ENCODE measurements around the gene CST2. TPM values are rescaled to one million over a fixed set of nuclear protein-coding genes. Genes with fewer than 3 reads are reported as not detected.
"Not testable (repeated sequence)": the region's sequence is repeated elsewhere in the genome, so short reads cannot be mapped to it uniquely, and the experiment has no call there.

Gene CST2
- total RNA-seq, 1 experiment from 2014 or later: not detected

- H2BK15ac ChIP-seq (ENCODE audit: low read depth, low read length); H3K4ac ChIP-seq (ENCODE audit: low read depth, low read length); H4K91ac ChIP-seq (ENCODE audit: insufficient read length, low read depth, low read length); H3K14ac ChIP-seq (ENCODE audit: insufficient read depth, low read length); H3K79me2 ChIP-seq (ENCODE audit: insufficient read depth, low read length); H3K56ac ChIP-seq (ENCODE audit: insufficient read length, low read depth, low read length); H3K36me3 Mint-ChIP-seq (ENCODE audit: insufficient read depth in 1 of 3, low read depth in 3 of 3); H2BK5ac ChIP-seq (ENCODE audit: insufficient read length, low read length); H3K27me3 Mint-ChIP-seq (ENCODE audit: low read depth); H4K8ac ChIP-seq (replicated peaks; ENCODE audit: insufficient read length, low read depth, low read length); H2BK20ac ChIP-seq (ENCODE audit: low read depth, low read length, poor library complexity, severe bottlenecking); H2AFZ ChIP-seq (ENCODE audit: low read length); H2BK12ac ChIP-seq (ENCODE audit: insufficient read length, low read depth, low read length); H4K5ac ChIP-seq (ENCODE audit: insufficient read length, low read depth, low read length); H3K9me3 Mint-ChIP-seq; H3K23ac ChIP-seq (ENCODE audit: insufficient read length, low read depth, low read length); H3K18ac ChIP-seq (ENCODE audit: insufficient read length, low read depth, low read length); H3K4me2 ChIP-seq (ENCODE audit: insufficient read depth, insufficient read length, low read length); H3T11ph ChIP-seq (ENCODE audit: low read length); H2BK120ac ChIP-seq (ENCODE audit: low read depth, low read length, poor library complexity, severe bottlenecking); H3K23me2 ChIP-seq (ENCODE audit: insufficient read length, low read depth, low read length, poor library complexity, severe bottlenecking); H3K4me1 Mint-ChIP-seq; H3K27ac Mint-ChIP-seq; H3K79me1 ChIP-seq (ENCODE audit: insufficient read depth, low read depth, low read length, poor library complexity, severe bottlenecking); H3K9ac ChIP-seq (ENCODE audit: extremely low read depth, insufficient read length, low read length); H3K27me3 ChIP-seq (ENCODE audit: insufficient read depth, low read length); H3K27ac ChIP-seq (ENCODE audit: insufficient read length, low read depth, low read length); H3K4me1 ChIP-seq (ENCODE audit: insufficient read depth, low read length); H2AK5ac ChIP-seq (ENCODE audit: insufficient read length, low read length); H4K20me1 ChIP-seq (ENCODE audit: control insufficient read depth, insufficient read depth, insufficient read length); H3K4me3 Mint-ChIP-seq; H3K9me3 ChIP-seq (ENCODE audit: control insufficient read depth, low read depth, low read length): not testable (repeated sequence)
- WGBS (ENCODE audit: extremely low coverage, insufficient read length, low lambda C conversion rate): no CpG with 5 or more reads among the region's 4 CpGs
- peak; percentile 84 for TF ChIP-seq CTCF (conservative IDR thresholded peaks at IDR 0.05)
- DNase-seq: peak; percentile 70
These were observed 27.2 kb downstream of the CST2 start for GRCh38 chr20:23799216-23799847.
